Measurements from ENCODE around the gene ADM5. TPM values are rescaled to one million over a fixed set of nuclear protein-coding genes. Genes with fewer than 3 reads are reported as not detected.
A peak's percentile ranks its signal among the peaks of the same experiment; 100 is the strongest.

ADM5 gene
- total and polyA plus RNA-seq, 12 donors: 0.16 to 1.6 (median 0.48) TPM

GRCh38 chr19:49677231-49677900, 12.0 kb upstream of the ADM5 start, which contains the start of gene PRMT1:
TSS of gene PRMT1 (plus strand) at chr19:49677271. CDS start at chr19:49677281, 10 bp downstream.
- ATAC-seq: peak in 3 of 8 donors; percentile 13 to 36 (median 15)
- DNase-seq: peak in 1 of 2 donors; percentile 55
- intact Hi-C loops (cut with DNase I): loop anchor here in 7 of 10 donors (2.0 to 10.0 kb wide), 11 partner anchors 37 to 225 kb away; partner anchors contain the start of genes PRR12 (in 3 of the 7), NOSIP (in 2 of the 7), PRRG2 (in 2 of the 7) and AKT1S1 (in 1 of the 7)
- 0% methylated on average over 54 to 57 of the region's 57 CpGs for WGBS, 2 donors
- peaks cover 3 to 21% (median 15%) of the 10 kb centered on the region in 9 donors for H3K36me3 ChIP-seq
- no peaks in the 10 kb centered on the region for H3K9me3 ChIP-seq
- no peaks in the 10 kb centered on the region for H3K27me3 ChIP-seq
- peaks cover 17 to 60% (median 46%) of the 10 kb centered on the region in 9 donors for H3K4me1 ChIP-seq
- TF ChIP-seq CTCF (IDR thresholded peaks at IDR 0.05): no peak
- peak within 1 kb of the TSS; percentile 89 to 100 (median 98) for H3K4me3 ChIP-seq
- H3K27ac ChIP-seq: peak within 1 kb of the TSS; percentile 92 to 99 (median 97)

GRCh38 chr19:49677901-49678674, 11.3 kb upstream of the ADM5 start:
- Histone ChIP-seq H3K27me3 (no peaks in the 10 kb centered on the region), H3K27ac (peak overlapping the region; percentile 92 to 99 (median 97)), H3K4me1 (peaks cover 17 to 58% (median 45%) of the 10 kb centered on the region in 9 donors), H3K36me3 (peaks cover 3 to 28% (median 21%) of the 10 kb centered on the region in 9 donors), H3K4me3 (peak overlapping the region; percentile 89 to 100 (median 98)), H3K9me3 (no peaks in the 10 kb centered on the region)
- peak; percentile 72 to 78 for DNase-seq
- intact Hi-C loops (cut with DNase I): loop anchor here in 7 of 10 donors (2.0 to 10.0 kb wide), 11 partner anchors 37 to 226 kb away; partner anchors contain the start of genes PRR12 (in 3 of the 7), NOSIP (in 2 of the 7), PRRG2 (in 2 of the 7) and AKT1S1 (in 1 of the 7)
- ATAC-seq: peak in 1 of 8 donors; percentile 2
- WGBS, 2 donors: 3 to 6% methylated on average over 21 of the region's 21 CpGs
- peak; percentile 37 to 72 (median 61) for TF ChIP-seq CTCF (IDR thresholded peaks at IDR 0.05)

- no peaks in the 10 kb centered on the region for H3K27me3 ChIP-seq
- peaks cover 3 to 39% (median 31%) of the 10 kb centered on the region in 9 donors for H3K36me3 ChIP-seq
- intact Hi-C loops (cut with DNase I): loop anchor here in 6 of 10 donors (5.0 to 10.0 kb wide), 10 partner anchors 84 to 227 kb away; partner anchors contain the start of genes PRR12 (in 3 of the 6), NOSIP (in 2 of the 6), PRRG2 (in 2 of the 6) and AKT1S1 (in 1 of the 6)
- WGBS, 2 donors: 38 to 55% methylated on average over 12 of the region's 12 CpGs
- TF ChIP-seq CTCF (IDR thresholded peaks at IDR 0.05): no peak
- peak overlapping the region in 9 of 10 donors; percentile 62 to 98 (median 96) for H3K27ac ChIP-seq
- no peaks in the 10 kb centered on the region for H3K9me3 ChIP-seq
- ATAC-seq: no peak
- H3K4me1 ChIP-seq: peaks cover 17 to 58% (median 45%) of the 10 kb centered on the region in 9 donors
- no peak for DNase-seq
- peak overlapping the region in 3 of 10 donors; percentile 89 to 99 (median 92) for H3K4me3 ChIP-seq
These were observed 10.2 kb upstream of the ADM5 start for GRCh38 chr19:49678985-49679770.

Data from heart right ventricle (tissue), 16 donors.